ENCODE measurements around the gene ACSM6.

ACSM6 gene

DNA sequence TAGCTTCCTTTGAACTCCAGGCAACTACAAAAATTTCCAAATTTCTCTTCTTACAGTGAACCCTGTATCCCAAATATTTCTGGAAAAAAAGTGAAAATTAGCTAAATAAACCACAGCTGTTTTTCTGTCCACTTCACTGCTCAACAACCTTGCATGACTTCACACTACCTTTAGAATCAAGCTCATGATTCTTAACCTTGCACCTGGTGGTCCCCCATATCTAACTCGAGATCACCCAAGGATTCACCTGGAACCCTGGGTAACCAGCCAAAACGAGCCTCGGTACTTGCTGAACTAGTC, 49.2 kb downstream of the ACSM6 start:
- DNase-seq (ENCODE audit: extremely low read depth in 1 of 2, low read depth in 1 of 2), result no peak

- no peak for DNase-seq (ENCODE audit: extremely low read depth in 1 of 2, low read depth in 1 of 2)
These were observed 50.1 kb downstream of the ACSM6 start for GRCh38 chr10:95244152-95244551.

GRCh38 chr10:95245425-95246055, 51.5 kb downstream of the ACSM6 start:
- no peak for DNase-seq (ENCODE audit: extremely low read depth in 1 of 2, low read depth in 1 of 2)

DNA sequence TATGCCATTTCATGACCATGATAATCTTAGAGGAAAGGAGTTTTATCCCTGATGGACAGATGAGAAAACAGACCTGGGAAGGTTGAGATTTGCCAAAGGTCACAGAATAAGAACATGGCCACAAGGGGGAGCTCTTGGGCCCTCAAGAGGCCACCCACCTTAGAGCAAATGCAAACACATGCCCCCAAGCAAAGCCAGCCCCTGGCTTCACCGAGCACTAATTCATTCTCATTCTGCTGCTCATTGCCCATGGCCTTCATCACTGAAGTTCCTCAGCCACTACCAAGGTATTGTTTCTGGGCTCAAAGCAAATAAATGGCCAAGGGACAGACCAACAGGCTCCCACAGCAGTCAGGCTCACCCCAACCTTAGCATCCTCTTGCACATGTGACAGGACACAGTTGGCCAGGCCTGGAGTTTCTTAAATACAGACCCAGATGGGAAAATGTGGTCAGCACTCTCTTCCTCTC, 52.6 kb downstream of the ACSM6 start:
- DNase-seq (ENCODE audit: extremely low read depth in 1 of 2, low read depth in 1 of 2), result peak in 1 of 2 donors; percentile 33

DNA sequence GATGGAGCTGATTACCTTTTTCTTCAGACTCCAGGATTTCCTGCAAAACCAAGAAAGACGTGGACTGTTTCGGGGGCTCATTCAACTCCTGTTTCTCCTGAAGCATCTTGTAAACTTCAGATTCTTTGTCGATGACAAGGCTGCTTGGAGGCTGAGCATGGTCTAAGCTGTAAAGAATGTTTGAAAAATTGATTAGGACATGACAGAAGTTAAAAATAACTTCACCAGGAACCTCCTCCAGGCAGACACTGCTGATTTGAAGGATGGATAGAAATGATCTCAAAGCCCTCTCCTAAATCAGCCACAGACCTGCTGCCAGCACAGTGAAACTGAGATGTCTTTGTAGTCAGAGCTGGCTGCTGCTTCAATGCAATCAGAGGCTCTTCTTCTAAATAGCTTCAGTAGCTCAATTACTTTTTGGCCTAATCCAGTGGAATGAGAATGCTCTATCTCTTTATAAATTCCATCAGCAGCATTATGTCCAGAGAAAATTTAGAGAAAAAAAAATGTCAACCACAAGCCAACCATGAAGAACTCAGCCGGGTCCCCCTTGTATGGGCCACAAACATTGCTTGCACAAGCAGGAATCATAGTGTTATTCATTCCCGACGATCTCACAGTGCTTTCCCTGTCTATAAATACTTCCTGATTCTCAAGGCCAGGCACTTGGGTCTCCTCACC, 53.3 kb downstream of the ACSM6 start:
- no peak for DNase-seq (ENCODE audit: extremely low read depth in 1 of 2, low read depth in 1 of 2)

GRCh38 chr10:95247881-95248583, 54.0 kb downstream of the ACSM6 start:
- DNase-seq (ENCODE audit: extremely low read depth in 1 of 2, low read depth in 1 of 2), result no peak

DNA sequence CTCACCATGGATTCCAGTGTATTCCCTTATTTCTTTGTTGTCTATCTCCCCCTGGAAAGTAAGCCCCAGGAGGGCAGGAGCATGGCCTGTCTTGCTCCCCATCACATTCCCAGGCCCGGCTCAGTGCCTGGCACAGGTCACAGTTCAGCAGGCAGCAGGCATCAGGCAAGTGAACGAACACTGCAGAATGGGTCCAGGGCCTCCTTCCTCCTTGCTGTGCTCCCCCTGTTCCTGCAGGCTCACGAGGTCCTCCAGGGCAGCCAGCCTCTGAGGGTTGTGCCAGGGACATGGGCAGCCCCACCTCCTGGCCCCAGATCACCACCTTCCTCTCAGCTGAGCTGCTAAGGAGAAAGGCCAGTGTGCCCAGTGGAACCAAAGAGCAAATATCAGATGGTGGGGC, 55.0 kb downstream of the ACSM6 start:
- DNase-seq (ENCODE audit: extremely low read depth in 1 of 2, low read depth in 1 of 2), result no peak

- DNase-seq (ENCODE audit: extremely low read depth in 1 of 2, low read depth in 1 of 2), result no peak
These were observed 55.4 kb downstream of the ACSM6 start for GRCh38 chr10:95249467-95249866.

- no peak for DNase-seq (ENCODE audit: extremely low read depth in 1 of 2, low read depth in 1 of 2)
These were observed 56.8 kb downstream of the ACSM6 start for GRCh38 chr10:95250856-95251255.

- DNase-seq (ENCODE audit: extremely low read depth in 1 of 2, low read depth in 1 of 2), result no peak
These were observed 59.0 kb downstream of the ACSM6 start for GRCh38 chr10:95253007-95253406.

GRCh38 chr10:95253686-95254085, 59.6 kb downstream of the ACSM6 start:
- DNase-seq (ENCODE audit: extremely low read depth in 1 of 2, low read depth in 1 of 2), result no peak

- no peak for DNase-seq (ENCODE audit: extremely low read depth in 1 of 2, low read depth in 1 of 2)
These were observed 60.6 kb downstream of the ACSM6 start for GRCh38 chr10:95254629-95255028.

GRCh38 chr10:95256268-95256667, 62.2 kb downstream of the ACSM6 start:
- no peak for DNase-seq (ENCODE audit: extremely low read depth in 1 of 2, low read depth in 1 of 2)

DNA sequence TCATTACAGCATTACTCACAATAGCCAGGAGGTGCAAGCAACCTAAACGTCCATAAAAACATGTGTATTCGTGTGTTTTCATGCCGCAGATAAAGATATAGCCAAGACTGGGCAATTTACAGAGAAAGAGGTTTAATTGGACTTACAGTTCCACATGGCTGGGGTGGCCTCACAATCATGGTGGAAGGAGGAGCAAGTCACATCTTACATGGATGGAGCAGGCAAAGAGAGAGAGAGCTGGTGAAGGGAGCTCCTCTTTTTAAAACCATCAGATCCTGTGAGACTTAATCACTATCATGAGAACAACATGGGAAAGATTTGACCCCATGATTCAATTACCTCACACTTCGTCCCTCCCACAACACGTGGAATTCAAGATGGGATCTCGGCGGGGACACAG, 63.8 kb downstream of the ACSM6 start:
- no peak for DNase-seq (ENCODE audit: extremely low read depth in 1 of 2, low read depth in 1 of 2)

DNA sequence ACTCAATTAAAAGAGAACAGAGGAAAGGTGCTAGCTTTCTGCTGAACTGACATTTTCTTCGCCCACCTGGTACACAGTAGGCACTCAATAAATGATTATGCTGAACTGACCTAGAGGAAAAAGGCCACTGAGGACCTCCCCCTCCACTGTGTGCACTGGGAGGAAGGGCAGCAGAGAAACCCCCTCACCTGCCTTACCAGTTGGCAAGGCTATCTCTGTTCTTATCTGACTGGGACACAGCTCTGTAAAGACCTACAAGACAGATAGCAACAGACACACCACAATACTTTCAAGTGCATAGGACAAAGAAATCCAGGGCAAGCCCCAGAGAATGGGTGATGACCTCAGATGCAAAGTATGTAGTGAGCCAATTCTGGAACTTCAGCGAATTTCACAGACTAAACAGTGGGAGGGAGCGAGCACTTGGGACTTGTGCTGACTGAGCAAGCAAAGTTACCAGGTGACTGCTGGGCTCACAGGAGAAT, 66.4 kb downstream of the ACSM6 start:
- no peak for DNase-seq (ENCODE audit: extremely low read depth in 1 of 2, low read depth in 1 of 2)

- DNase-seq (ENCODE audit: extremely low read depth in 1 of 2, low read depth in 1 of 2), result no peak
These were observed 67.0 kb downstream of the ACSM6 start for GRCh38 chr10:95260909-95261552.

DNA sequence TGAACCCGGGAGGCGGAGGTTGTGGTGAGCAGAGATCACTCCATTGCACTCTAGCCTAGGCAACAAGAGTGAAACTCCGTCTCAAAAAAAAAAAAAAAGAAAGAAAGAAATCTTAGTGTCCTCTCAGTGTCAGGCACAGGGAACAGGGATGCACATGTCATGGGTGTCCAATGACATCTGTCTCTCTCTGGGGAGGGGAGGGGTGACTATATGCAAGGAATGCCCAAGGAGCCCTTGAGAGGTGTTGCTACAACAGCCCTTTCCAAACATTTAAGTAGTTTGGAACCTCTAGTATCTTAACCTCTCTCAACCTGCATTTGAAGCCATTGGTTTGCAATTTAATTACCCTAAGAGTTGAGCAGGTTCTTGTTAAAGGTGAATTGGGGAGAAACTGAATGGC, 67.9 kb downstream of the ACSM6 start:
- DNase-seq (ENCODE audit: extremely low read depth in 1 of 2, low read depth in 1 of 2), result no peak

DNA sequence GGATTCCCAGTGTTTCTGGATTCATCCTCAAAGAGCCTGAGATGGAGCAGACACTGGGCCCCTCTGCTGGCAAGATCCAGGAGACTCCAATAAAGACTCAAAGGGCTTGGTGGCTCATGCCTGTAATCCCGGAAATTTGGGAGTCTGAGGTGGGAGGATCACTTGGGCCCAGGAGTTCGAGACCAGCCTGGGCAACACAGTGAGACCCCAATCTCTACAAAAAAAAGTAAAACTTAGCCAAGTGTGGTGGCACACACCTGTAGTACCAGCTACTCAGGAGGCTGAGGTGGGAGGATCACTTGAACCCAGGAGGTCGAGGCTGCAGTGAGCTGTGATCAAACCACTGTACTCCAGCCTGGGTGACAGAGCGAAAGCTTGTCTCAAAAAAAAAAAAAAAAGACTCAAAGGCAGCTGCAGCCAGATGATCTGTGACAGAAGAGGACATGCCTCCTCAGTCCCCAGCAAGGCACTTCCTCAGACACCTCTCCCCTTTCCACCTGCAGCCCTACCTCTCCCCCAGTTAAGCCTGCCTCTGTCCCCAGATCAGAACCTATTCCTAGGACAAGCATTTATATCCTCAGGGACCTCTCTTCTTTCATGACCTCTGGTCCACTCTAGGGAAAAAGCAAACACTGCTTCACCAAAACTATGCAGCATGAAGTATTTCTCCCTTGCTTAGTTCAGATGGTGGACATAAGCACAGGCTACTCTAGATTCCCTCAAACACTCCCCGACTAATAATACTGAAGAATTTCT, 68.9 kb downstream of the ACSM6 start:
- DNase-seq (ENCODE audit: extremely low read depth in 1 of 2, low read depth in 1 of 2), result no peak

- DNase-seq (ENCODE audit: extremely low read depth in 1 of 2, low read depth in 1 of 2), result no peak
These were observed 69.8 kb downstream of the ACSM6 start for GRCh38 chr10:95263864-95264226.

GRCh38 chr10:95264227-95265051, 70.4 kb downstream of the ACSM6 start:
- no peak for DNase-seq (ENCODE audit: extremely low read depth in 1 of 2, low read depth in 1 of 2)
